Measurements from ENCODE around the gene PPM1E. TPM values are rescaled to one million over a fixed set of nuclear protein-coding genes. Genes with fewer than 3 reads are reported as not detected.
"Not testable (repeated sequence)": the region's sequence is repeated elsewhere in the genome, so short reads cannot be mapped to it uniquely, and the experiment has no call there.

Gene PPM1E
- under 1 TPM; 0.06 TPM for total RNA-seq

DNA sequence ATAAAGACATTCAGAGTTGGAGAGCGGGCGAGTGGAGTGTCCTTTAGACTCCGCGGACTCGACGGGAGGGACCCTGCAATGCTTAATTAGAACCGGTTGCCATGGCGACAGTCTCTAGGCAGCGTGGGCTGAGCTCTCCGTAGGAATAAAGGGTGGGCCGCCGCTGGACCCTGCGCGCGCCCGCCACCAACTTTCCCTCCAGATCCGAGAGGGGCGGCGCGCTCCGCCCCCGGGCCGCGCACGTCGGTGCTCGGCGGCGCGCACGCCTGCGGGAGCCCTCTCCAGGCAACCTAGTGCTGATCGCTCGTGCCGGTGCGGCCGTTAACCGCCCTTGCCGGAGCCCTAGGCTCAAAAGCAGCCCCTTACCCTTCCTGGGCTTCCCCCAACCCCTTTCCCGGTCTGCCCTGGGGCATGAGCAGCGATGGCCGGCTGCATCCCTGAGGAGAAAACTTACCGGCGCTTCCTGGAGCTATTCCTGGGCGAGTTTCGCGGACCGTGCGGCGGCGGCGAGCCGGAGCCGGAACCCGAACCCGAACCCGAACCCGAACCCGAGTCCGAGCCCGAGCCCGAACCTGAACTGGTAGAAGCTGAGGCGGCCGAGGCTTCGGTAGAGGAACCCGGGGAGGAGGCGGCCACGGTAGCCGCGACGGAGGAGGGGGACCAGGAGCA is at the start of gene PPM1E:
Gene PPM1E (plus strand): TSS at position 278 of the 669 bp plus-strand sequence.
- Mint-ChIP-seq H3K27ac (no peak within 1 kb of the TSS), H3K9me3 (no peaks in the 10 kb centered on the region), H3K36me3 (no peaks in the 10 kb centered on the region), H3K27me3 (peaks cover 58% of the 10 kb centered on the region), H3K4me3 (peak within 1 kb of the TSS; percentile 88), H3K4me1 (peaks cover 10% of the 10 kb centered on the region)
- DNase-seq, result peak; percentile 71

- H3K36me3 Mint-ChIP-seq, result peaks cover 20% of the 10 kb centered on the region
- H3K4me1 Mint-ChIP-seq, result peaks cover 11% of the 10 kb centered on the region
- no peaks in the 10 kb centered on the region for H3K9me3 Mint-ChIP-seq
- no peak overlapping the region for H3K4me3 Mint-ChIP-seq
- peak overlapping the region; percentile 3 for H3K27ac Mint-ChIP-seq
- DNase-seq, result no peak
- H3K27me3 Mint-ChIP-seq, result no peaks in the 10 kb centered on the region
Observed at GRCh38 chr17:58706351-58707140, 49.1 kb upstream of the PPM1E start.

GRCh38 chr17:58710948-58711552 is 44.6 kb upstream of the PPM1E start:
- Mint-ChIP-seq H3K4me3 (no peak overlapping the region), H3K36me3 (peaks cover 21% of the 10 kb centered on the region), H3K4me1 (peaks cover 7% of the 10 kb centered on the region), H3K27ac (no peak overlapping the region), H3K9me3 (no peaks in the 10 kb centered on the region), H3K27me3 (no peaks in the 10 kb centered on the region)
- DNase-seq, result no peak

DNA sequence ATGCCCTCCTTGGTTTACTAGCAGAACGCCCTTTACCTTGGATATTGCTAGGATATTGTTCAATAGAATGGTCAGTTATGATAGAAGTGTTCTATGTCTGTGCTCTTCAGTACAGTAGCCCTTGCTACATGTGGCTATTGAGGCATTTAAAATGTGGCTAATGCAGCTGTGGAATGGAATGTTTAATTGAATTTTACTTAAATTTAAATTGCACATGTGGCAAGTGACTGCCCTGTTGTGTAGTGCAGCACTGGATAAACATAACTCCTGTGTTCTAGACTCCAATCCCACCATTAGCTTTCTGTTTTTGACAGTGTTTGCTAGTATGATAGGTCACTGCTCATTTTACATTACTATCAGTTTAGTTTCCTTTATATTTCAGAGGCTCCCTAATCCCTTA is 33.4 kb upstream of the PPM1E start:
- Mint-ChIP-seq H3K9me3 (no peaks in the 10 kb centered on the region), H3K4me3 (no peak overlapping the region), H3K4me1 (no peaks in the 10 kb centered on the region), H3K36me3 (peaks cover 8% of the 10 kb centered on the region), H3K27me3 (no peaks in the 10 kb centered on the region), H3K27ac (no peak overlapping the region)
- no peak for DNase-seq

DNA sequence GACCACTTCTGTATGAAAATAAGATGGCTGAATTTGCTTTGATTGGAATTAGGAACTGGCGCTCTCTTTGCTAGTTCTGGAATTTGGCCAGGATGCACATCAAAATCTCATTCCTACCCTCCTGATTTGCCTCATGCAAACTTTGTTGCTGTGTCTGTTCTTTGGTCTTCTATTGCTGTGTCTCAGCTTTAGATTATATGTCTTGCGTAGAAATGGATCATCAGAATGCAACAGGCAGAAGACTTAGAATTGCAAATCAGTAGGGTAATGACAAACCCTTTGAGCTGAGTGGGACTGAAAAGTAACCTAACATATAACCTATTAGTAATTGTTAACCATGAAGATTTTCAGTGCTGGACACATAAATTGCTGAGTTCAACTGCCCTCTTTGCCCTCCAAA is 33.0 kb upstream of the PPM1E start:
- H3K4me1 Mint-ChIP-seq, result no peaks in the 10 kb centered on the region
- H3K27me3 Mint-ChIP-seq, result no peaks in the 10 kb centered on the region
- no peak for DNase-seq
- peaks cover 8% of the 10 kb centered on the region for H3K36me3 Mint-ChIP-seq
- no peaks in the 10 kb centered on the region for H3K9me3 Mint-ChIP-seq
- no peak overlapping the region for H3K27ac Mint-ChIP-seq
- H3K4me3 Mint-ChIP-seq, result no peak overlapping the region

GRCh38 chr17:58728798-58729197 is 26.9 kb upstream of the PPM1E start:
- Mint-ChIP-seq H3K9me3 (no peaks in the 10 kb centered on the region), H3K4me1 (no peaks in the 10 kb centered on the region), H3K27ac (no peak overlapping the region), H3K4me3 (no peak overlapping the region), H3K36me3 (peaks cover 4% of the 10 kb centered on the region), H3K27me3 (no peaks in the 10 kb centered on the region)
- no peak for DNase-seq

GRCh38 chr17:58730937-58731336 is 24.7 kb upstream of the PPM1E start:
- H3K4me3 Mint-ChIP-seq, result no peak overlapping the region
- H3K36me3 Mint-ChIP-seq, result peaks cover 4% of the 10 kb centered on the region
- no peaks in the 10 kb centered on the region for H3K9me3 Mint-ChIP-seq
- H3K4me1 Mint-ChIP-seq, result no peaks in the 10 kb centered on the region
- no peaks in the 10 kb centered on the region for H3K27me3 Mint-ChIP-seq
- H3K27ac Mint-ChIP-seq, result no peak overlapping the region
- DNase-seq, result no peak

DNA sequence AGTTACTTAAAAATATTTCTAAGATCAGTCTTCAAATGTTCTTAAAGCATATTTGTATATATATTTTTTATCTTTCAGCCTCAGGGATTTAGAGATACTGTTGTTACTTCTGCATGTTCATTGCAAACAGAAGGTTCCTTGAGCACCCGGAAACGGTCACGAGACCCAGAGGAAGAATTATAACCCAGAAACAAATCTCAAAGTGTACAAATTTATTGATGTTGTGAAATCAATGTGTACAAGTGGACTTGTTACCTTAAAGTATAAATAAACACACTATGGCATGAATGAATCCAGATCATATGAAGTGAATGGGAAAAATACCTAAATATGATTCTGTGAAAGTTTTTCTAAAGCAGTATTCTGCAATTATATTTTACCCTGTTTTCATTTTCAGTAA is 21.6 kb upstream of the PPM1E start:
- H3K9me3 Mint-ChIP-seq, result no peaks in the 10 kb centered on the region
- H3K4me1 Mint-ChIP-seq, result no peaks in the 10 kb centered on the region
- H3K36me3 Mint-ChIP-seq, result peaks cover 4% of the 10 kb centered on the region
- no peak for DNase-seq
- no peak overlapping the region for H3K27ac Mint-ChIP-seq
- H3K27me3 Mint-ChIP-seq, result no peaks in the 10 kb centered on the region
- H3K4me3 Mint-ChIP-seq, result no peak overlapping the region

DNA sequence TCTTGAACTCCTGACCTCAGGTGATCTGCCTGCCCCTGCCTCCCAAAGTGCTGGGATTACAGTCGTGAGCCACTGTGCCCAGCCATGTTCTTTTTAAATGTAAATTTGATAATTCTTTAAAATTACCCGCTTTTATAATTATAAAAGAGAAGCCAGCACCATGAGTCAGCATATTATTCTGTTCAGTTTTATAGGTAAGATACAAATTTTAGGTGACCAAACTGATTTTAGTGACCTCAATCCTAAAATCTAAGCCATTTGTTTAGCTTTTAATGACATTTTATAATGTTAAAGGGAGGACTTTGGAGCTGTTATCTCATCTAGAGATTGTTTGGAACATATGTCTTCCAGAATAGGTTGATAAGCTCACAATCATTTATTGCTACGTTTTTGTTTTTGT is 20.8 kb upstream of the PPM1E start:
- H3K4me1 Mint-ChIP-seq, result no peaks in the 10 kb centered on the region

DNA sequence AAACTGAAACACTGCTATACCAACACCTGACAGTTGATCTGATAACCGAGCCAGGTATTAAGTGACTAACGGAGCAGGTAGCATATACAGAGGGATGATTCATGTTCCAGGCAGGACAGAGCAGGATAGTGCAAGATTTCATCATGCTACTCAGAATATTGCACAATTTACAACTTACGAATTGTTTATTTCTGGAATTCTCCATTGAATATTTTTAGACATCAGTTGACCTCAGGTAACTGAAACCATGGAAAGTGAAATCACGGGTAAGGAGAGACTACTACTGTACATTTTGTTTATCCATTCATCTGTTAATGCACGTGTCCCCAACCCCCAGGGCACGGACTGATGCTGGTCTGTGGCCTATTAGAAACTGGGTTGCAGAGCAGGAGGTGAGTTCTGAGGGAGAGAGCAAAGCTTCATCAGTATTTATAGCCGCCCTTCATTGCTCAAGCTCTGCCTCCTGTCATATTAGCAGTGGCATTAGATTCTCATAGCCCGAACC is 14.5 kb upstream of the PPM1E start:
- H3K9me3 Mint-ChIP-seq, result no peaks in the 10 kb centered on the region
- DNase-seq, result no peak
- no peak overlapping the region for H3K27ac Mint-ChIP-seq
- no peak overlapping the region for H3K4me3 Mint-ChIP-seq
- H3K36me3 Mint-ChIP-seq, result no peaks in the 10 kb centered on the region
- H3K27me3 Mint-ChIP-seq, result no peaks in the 10 kb centered on the region
- no peaks in the 10 kb centered on the region for H3K4me1 Mint-ChIP-seq

More for the DNA sequence above, 20.8 kb upstream of the PPM1E start:
- no peak overlapping the region for H3K4me3 Mint-ChIP-seq
- no peak overlapping the region for H3K27ac Mint-ChIP-seq
- H3K9me3 Mint-ChIP-seq, result no peaks in the 10 kb centered on the region
- H3K36me3 Mint-ChIP-seq, result peaks cover 3% of the 10 kb centered on the region
- no peak for DNase-seq
- H3K27me3 Mint-ChIP-seq, result no peaks in the 10 kb centered on the region

DNA sequence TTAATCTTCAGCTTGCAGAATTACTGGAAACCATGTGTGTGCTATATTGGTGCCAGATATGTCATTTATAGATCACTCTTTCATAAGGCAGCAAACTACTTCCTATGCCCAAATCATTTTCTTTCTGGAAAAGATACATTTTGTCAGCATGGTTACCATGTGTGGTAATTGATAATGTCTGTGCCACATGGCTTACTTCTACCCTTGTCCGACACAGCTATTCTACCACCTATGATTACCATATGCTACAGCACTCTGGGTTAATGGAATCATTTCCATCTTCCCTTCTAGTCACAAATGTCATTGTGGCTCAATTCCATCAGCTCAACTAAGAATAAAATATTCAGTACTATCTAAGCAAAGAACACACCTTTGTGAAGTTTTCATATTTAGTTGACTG is 8.0 kb upstream of the PPM1E start:
- Mint-ChIP-seq H3K27me3 (no peaks in the 10 kb centered on the region), H3K36me3 (no peaks in the 10 kb centered on the region), H3K9me3 (no peaks in the 10 kb centered on the region), H3K27ac (no peak overlapping the region), H3K4me1 (no peaks in the 10 kb centered on the region), H3K4me3 (no peak overlapping the region)
- no peak for DNase-seq

DNA sequence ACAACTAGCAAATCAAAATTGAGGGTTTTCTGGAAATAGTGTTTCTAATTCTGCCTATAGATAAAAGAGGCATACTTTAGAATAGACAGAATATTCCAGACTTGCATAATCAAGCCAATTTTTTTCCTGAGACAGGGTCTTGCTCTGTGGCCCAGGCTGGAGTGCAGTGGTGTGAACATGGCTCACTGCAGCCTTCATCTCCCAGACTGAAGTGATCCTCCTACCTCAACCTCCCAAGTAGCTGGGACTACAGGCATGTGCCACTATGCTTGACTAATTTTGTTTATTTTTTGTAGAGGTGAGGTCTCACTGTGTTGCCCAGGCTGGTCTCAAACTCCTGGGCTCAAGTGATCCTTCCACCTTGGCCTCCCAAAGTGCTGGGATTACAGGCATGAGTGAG is 6.0 kb upstream of the PPM1E start:
- DNase-seq, H3K4me1 Mint-ChIP-seq, H3K4me3 Mint-ChIP-seq, H3K9me3 Mint-ChIP-seq, H3K27me3 Mint-ChIP-seq, H3K36me3 Mint-ChIP-seq, H3K27ac Mint-ChIP-seq: not testable (repeated sequence)

DNA sequence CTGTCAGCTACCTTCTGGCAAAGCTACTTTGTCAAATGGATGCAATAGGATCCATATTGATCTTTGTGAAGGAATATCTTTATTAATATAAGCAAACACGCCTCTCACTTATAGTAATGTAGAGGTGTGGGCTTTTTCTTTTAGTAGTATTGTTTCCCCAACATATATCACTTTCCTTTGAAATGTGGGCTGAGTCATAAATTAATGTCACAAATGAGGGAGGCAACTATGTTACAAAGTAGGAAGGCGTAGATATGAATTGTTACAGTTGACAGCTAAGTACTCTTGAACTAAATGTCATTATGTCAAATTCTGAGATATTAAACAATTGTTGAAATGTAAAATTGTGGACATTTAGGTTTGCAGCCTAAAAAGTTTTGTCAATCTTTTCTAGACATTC is 2.6 kb upstream of the PPM1E start:
- peaks cover 10% of the 10 kb centered on the region for H3K4me1 Mint-ChIP-seq
- no peaks in the 10 kb centered on the region for H3K36me3 Mint-ChIP-seq
- H3K9me3 Mint-ChIP-seq, result no peaks in the 10 kb centered on the region
- no peak for DNase-seq
- H3K4me3 Mint-ChIP-seq, result no peak overlapping the region
- peaks cover 33% of the 10 kb centered on the region for H3K27me3 Mint-ChIP-seq
- H3K27ac Mint-ChIP-seq, result no peak overlapping the region

DNA sequence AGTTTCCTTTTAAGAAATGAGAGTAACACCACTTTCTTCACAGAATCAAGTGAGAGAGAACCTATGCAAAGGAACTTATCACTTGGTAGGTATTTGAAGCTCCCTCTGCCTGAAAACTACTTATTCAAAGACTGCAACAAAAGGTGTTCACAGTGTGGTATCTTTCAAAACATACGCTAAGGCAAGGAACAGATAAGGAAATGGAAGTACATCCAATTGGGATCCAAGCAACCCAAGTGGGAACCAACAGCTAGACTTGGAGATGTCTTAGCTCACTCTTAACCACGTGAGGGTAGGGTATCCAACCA is 431 bp upstream of the PPM1E start:
- DNase-seq, result no peak
- peaks cover 53% of the 10 kb centered on the region for H3K27me3 Mint-ChIP-seq
- H3K27ac Mint-ChIP-seq, result no peak overlapping the region
- no peaks in the 10 kb centered on the region for H3K9me3 Mint-ChIP-seq
- H3K4me1 Mint-ChIP-seq, result peaks cover 10% of the 10 kb centered on the region
- no peaks in the 10 kb centered on the region for H3K36me3 Mint-ChIP-seq
- peak overlapping the region; percentile 60 for H3K4me3 Mint-ChIP-seq

- peak; percentile 5 for DNase-seq
- Mint-ChIP-seq H3K27me3 (peaks cover 66% of the 10 kb centered on the region), H3K9me3 (no peaks in the 10 kb centered on the region), H3K4me1 (peaks cover 10% of the 10 kb centered on the region), H3K27ac (no peak overlapping the region), H3K4me3 (peak overlapping the region; percentile 88), H3K36me3 (no peaks in the 10 kb centered on the region)
Observed at GRCh38 chr17:58756246-58757161, 850 bp downstream of the PPM1E start.
